Smooth muscle cell (in vitro differentiated cells): ENCODE data around the gene FRMD4A. TPM values are rescaled to one million over a fixed set of nuclear protein-coding genes. Genes with fewer than 3 reads are reported as not detected.

ENCODE experiments used
- DNase-seq: peaks from one replicate; lab custom pipeline; 2025; ENCODE audit not compliant: unreplicated experiment; lab: John Stamatoyannopoulos, UW
- H2AFZ ChIP-seq: fragments of 200-600 bp; sonication (generic); 2 replicates; pipeline ENCODE4 v1.6.0; 2016; ENCODE audit warnings: antibody characterized with exemption, low read depth, mild to moderate bottlenecking
- H3F3A ChIP-seq: fragments of 200-600 bp; sonication (generic); 2 replicates; pipeline ENCODE4 v1.6.0; 2017; ENCODE audit warnings: antibody characterized with exemption, low read depth
- H3K27ac ChIP-seq: fragments of 200-600 bp; sonication (generic); 2 replicates; pipeline ENCODE4 v1.5.1; 2016; ENCODE audit warnings: low read depth, mild to moderate bottlenecking
- H3K27me3 ChIP-seq: fragments of 200-600 bp; sonication (generic); 2 replicates; pipeline ENCODE4 v1.6.1; 2016; ENCODE audit warnings: low read depth, mild to moderate bottlenecking
- H3K36me3 ChIP-seq: fragments of 200-600 bp; sonication (generic); 2 replicates; pipeline ENCODE4 v1.5.1; 2016; ENCODE audit warnings: low read depth
- H3K4me1 ChIP-seq: fragments of 200-600 bp; sonication (generic); 2 replicates; pipeline ENCODE4 v1.5.1; 2016; ENCODE audit warnings: low read depth
- H3K4me2 ChIP-seq: fragments of 200-600 bp; sonication (generic); 2 replicates; pipeline ENCODE4 v1.6.0; 2016; ENCODE audit warnings: mild to moderate bottlenecking
- H3K4me3 ChIP-seq: fragments of 200-600 bp; sonication (generic); 2 replicates; pipeline ENCODE4 v1.5.1; 2016; ENCODE audit warnings: mild to moderate bottlenecking
- H3K79me2 ChIP-seq: fragments of 200-600 bp; sonication (generic); 2 replicates; pipeline ENCODE4 v1.6.0; 2016; ENCODE audit warnings: low read depth, mild to moderate bottlenecking
- H3K9ac ChIP-seq: fragments of 200-600 bp; sonication (generic); 2 replicates; pipeline ENCODE4 v1.6.0; 2016; ENCODE audit warnings: low read depth
- H3K9me3 ChIP-seq: fragments of 200-600 bp; sonication (generic); replicated peaks from 2 replicates; pipeline ENCODE4 v1.5.1; 2016; ENCODE audit warnings: low read depth
- H4K20me1 ChIP-seq: fragments of 200-600 bp; sonication (generic); 2 replicates; pipeline ENCODE4 v1.6.0; 2016; ENCODE audit warnings: low read depth
- WGBS: methylation state at CpG from one replicate; pipeline ENCODE4 v1.1.7; 2016; ENCODE audit warnings: low lambda C conversion rate; 5-methylcytosine and 5-hydroxymethylcytosine counted together
- polyA plus RNA-seq: library from polyadenylated mRNA; unstranded; fragments of >200 nt; fragmentation: Nextera tagmentation; extraction: Ambion mirVana; gene quantifications from 2 replicates; pipeline ENCODE4 v1.2.1, GENCODE V29; 2016
- total RNA-seq: library from RNA; depleted of rRNA; stranded (reverse); fragments of >200 nt; gene quantifications from 2 replicates; pipeline ENCODE4 v1.2.3, GENCODE V29; 2014
- TF ChIP-seq, protein P1 (sequence below): fragments of 200-600 bp; sonication (generic); IDR thresholded peaks from 2 replicates; pipeline ENCODE4 v1.5.1; 2017; ENCODE audit warnings: borderline replicate concordance, mild to moderate bottlenecking, antibody characterized with exemption; ENCODE audit not compliant: insufficient read depth, poor library complexity, severe bottlenecking

Gene FRMD4A
- total and polyA plus RNA-seq, 2 experiments from 2014 or later = 3.0 to 5.4 TPM

DNA sequence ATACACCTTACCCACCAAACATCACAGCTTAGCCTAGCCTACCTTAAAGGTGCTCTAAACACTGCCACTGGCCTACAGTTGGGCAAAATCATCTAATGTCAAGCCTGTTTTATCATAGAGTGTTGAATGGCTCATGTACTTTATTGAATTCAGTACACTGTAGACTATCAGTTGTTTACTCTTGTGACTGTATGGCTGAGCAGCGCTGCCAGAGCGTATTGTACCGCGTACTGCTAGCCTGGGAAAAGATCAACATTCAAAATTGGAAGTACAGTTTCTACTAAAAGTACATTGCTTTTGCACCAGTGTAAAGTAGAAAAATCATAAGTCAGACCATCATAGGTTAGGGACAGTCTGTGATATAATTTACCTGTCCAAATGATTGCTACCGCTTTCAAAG is 517.2 kb downstream of the FRMD4A start:
- no peak overlapping the region for H3K27ac ChIP-seq
- H3K4me3 ChIP-seq = no peak overlapping the region
- no peaks in the 10 kb centered on the region for H3K36me3 ChIP-seq
- H2AFZ ChIP-seq = no peak overlapping the region
- no peaks in the 10 kb centered on the region for H4K20me1 ChIP-seq
- H3K9ac ChIP-seq = no peak overlapping the region
- DNase-seq = no peak
- 93% methylated on average over 5 of the region's 5 CpGs for WGBS
- no peaks in the 10 kb centered on the region for H3K79me2 ChIP-seq
- no peaks in the 10 kb centered on the region for H3K9me3 ChIP-seq
- peaks cover 6% of the 10 kb centered on the region for H3K4me1 ChIP-seq
- TF ChIP-seq, protein P1, sequence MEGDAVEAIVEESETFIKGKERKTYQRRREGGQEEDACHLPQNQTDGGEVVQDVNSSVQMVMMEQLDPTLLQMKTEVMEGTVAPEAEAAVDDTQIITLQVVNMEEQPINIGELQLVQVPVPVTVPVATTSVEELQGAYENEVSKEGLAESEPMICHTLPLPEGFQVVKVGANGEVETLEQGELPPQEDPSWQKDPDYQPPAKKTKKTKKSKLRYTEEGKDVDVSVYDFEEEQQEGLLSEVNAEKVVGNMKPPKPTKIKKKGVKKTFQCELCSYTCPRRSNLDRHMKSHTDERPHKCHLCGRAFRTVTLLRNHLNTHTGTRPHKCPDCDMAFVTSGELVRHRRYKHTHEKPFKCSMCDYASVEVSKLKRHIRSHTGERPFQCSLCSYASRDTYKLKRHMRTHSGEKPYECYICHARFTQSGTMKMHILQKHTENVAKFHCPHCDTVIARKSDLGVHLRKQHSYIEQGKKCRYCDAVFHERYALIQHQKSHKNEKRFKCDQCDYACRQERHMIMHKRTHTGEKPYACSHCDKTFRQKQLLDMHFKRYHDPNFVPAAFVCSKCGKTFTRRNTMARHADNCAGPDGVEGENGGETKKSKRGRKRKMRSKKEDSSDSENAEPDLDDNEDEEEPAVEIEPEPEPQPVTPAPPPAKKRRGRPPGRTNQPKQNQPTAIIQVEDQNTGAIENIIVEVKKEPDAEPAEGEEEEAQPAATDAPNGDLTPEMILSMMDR = no peak
- H3F3A ChIP-seq = no peaks in the 10 kb centered on the region
- no peak overlapping the region for H3K4me2 ChIP-seq
- H3K27me3 ChIP-seq = no peaks in the 10 kb centered on the region

DNA sequence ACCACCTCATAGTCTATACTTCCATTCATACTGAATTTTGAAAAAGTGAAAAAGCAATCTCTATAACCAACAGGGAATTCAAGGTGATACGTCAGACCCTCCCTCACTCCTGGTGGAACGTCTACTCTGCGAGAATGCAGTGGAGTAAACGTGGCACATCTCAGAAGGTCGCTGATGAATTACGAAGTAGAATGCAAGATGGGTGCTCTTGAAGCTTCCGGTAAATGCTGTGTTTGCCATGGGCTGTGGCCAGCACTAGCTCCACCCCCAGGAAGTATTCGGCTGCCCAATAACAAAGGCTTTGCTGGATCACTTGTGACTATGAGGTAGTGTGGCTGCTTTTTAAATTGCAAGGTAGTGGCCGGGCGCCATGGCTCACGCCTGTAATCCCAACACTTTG is 517.9 kb downstream of the FRMD4A start:
- Histone ChIP-seq H3K27ac (no peak overlapping the region), H3K79me2 (no peaks in the 10 kb centered on the region), H3K27me3 (no peaks in the 10 kb centered on the region), H3K4me2 (no peak overlapping the region), H3K36me3 (no peaks in the 10 kb centered on the region), H3K9ac (no peak overlapping the region), H3K9me3 (no peaks in the 10 kb centered on the region), H3K4me1 (peaks cover 6% of the 10 kb centered on the region), H3K4me3 (no peak overlapping the region), H4K20me1 (no peaks in the 10 kb centered on the region), H3F3A (no peaks in the 10 kb centered on the region), H2AFZ (no peak overlapping the region)
- TF ChIP-seq, protein P1 = no peak
- DNase-seq = no peak
- WGBS = 96% methylated on average over 11 of the region's 11 CpGs

DNA sequence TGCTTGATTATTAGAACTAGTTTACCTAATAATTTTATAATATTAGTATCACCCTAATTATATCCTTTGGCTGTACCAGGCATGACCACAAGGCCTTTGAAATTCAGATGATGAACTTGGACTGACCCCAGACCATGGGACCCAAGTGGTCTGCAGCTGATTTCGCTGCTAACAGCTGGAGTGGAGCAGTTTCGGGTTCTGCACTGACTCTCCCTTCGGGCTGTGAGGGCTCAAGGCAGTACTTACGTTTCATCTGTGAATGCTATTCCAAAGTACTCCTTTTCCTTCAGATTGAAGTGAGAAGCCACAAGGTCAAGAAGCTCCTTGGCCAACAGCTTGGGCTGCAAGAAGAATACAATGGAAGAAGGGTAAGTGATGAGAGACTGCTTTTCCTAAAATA is 520.2 kb downstream of the FRMD4A start:
- no peak overlapping the region for H3K4me3 ChIP-seq
- TF ChIP-seq, protein P1 = no peak
- H4K20me1 ChIP-seq = no peaks in the 10 kb centered on the region
- H3K9me3 ChIP-seq = no peaks in the 10 kb centered on the region
- H3K9ac ChIP-seq = no peak overlapping the region
- no peak overlapping the region for H3K27ac ChIP-seq
- no peaks in the 10 kb centered on the region for H3K27me3 ChIP-seq
- H3K79me2 ChIP-seq = no peaks in the 10 kb centered on the region
- H3K4me1 ChIP-seq = peaks cover 6% of the 10 kb centered on the region
- no peak overlapping the region for H2AFZ ChIP-seq
- no peaks in the 10 kb centered on the region for H3F3A ChIP-seq
- DNase-seq = no peak
- no peaks in the 10 kb centered on the region for H3K36me3 ChIP-seq
- H3K4me2 ChIP-seq = no peak overlapping the region
- WGBS = 94% methylated on average over 4 of the region's 4 CpGs

DNA sequence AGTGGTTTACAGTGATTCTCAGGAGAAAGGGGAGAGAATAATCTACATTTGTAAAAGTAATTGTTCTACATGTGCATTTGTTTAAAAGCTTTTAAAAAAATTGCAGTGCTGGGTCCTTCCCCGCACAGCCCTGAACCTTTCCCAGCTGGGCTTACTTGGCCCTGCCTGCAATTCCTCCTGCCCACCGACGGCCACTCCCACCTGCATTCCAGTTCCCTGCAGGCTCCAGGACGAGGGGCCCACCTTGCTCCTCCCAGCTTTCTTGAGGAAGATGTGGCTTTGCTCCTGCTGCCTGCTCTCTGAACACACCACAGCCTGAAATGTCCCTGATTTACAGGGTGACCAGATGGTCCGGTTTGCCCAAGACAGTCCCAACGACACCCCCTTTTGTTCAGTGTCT is 521.3 kb downstream of the FRMD4A start:
- TF ChIP-seq, protein P1 = no peak
- Histone ChIP-seq H3K9me3 (no peaks in the 10 kb centered on the region), H3K4me1 (peaks cover 6% of the 10 kb centered on the region), H3K36me3 (no peaks in the 10 kb centered on the region), H2AFZ (no peak overlapping the region), H3K27me3 (peaks cover 4% of the 10 kb centered on the region), H3K9ac (no peak overlapping the region), H3F3A (no peaks in the 10 kb centered on the region), H3K79me2 (no peaks in the 10 kb centered on the region), H3K4me2 (no peak overlapping the region), H3K4me3 (no peak overlapping the region), H3K27ac (no peak overlapping the region), H4K20me1 (no peaks in the 10 kb centered on the region)
- 49% methylated on average over 6 of the region's 6 CpGs for WGBS
- DNase-seq = no peak
